ENCODE measurements around the gene SPTLC3.

DNA sequence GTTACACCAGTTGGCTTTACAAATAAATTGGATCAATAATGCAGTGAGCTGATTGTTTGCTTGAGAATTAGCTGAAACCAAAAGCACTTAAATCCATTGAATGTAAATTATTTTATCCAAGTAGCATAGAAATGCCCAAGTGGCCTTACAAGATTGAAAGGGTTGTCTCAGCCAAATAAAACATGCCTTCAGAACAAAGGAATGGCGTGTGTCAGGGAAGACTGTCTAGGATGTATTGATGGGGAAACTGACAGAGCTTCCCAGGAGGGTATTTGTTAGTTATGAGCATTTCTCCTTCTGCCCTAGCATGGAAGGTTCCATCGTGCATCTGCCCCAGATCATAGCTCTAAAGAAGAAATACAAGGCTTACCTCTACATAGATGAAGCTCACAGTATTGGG is 108.4 kb downstream of the SPTLC3 start:
- no peak for TF ChIP-seq EZH2 (IDR thresholded peaks at IDR 0.05; ENCODE audit: low read length, missing control alignments)
- TF ChIP-seq, protein P1, sequence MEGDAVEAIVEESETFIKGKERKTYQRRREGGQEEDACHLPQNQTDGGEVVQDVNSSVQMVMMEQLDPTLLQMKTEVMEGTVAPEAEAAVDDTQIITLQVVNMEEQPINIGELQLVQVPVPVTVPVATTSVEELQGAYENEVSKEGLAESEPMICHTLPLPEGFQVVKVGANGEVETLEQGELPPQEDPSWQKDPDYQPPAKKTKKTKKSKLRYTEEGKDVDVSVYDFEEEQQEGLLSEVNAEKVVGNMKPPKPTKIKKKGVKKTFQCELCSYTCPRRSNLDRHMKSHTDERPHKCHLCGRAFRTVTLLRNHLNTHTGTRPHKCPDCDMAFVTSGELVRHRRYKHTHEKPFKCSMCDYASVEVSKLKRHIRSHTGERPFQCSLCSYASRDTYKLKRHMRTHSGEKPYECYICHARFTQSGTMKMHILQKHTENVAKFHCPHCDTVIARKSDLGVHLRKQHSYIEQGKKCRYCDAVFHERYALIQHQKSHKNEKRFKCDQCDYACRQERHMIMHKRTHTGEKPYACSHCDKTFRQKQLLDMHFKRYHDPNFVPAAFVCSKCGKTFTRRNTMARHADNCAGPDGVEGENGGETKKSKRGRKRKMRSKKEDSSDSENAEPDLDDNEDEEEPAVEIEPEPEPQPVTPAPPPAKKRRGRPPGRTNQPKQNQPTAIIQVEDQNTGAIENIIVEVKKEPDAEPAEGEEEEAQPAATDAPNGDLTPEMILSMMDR (conservative IDR thresholded peaks at IDR 0.05 in 1 of 2, IDR thresholded peaks at IDR 0.05 in 1 of 2; ENCODE audit: low read depth in 1 of 2, low read length in 2 of 2) = no peak

Measured in fibroblast of lung (primary cell).